Omental fat pad (tissue), 4 donors: ENCODE data around the gene OPHN1. TPM values are rescaled to one million over a fixed set of nuclear protein-coding genes. Genes with fewer than 3 reads are reported as not detected.
A peak's percentile ranks its signal among the peaks of the same experiment; 100 is the strongest.
"Not testable (repeated sequence)": the region's sequence is repeated elsewhere in the genome, so short reads cannot be mapped to it uniquely, and the experiment has no call there.

Experiments
- ATAC-seq: fragments of 150-250 bp; one replicate; pipeline ENCODE4 v1.9.1; 2016; ENCODE audit warnings: mild to moderate bottlenecking, moderate library complexity; ENCODE audit not compliant: low FRiP score
- DNase-seq: peaks from one replicate; pipeline ENCODE4 v3.0.0-alpha.2; 2019; ENCODE audit warnings: low spot score
- total RNA-seq, 4 donors: library from RNA; depleted of rRNA; stranded (reverse); fragments of >200 nt; gene quantifications; one replicate each; pipeline ENCODE4 v1.1.0, GENCODE V29; 2016
- TF ChIP-seq, protein P1 (sequence below), 3 donors: fragments of 450-650 bp; IDR thresholded peaks; one replicate each; pipeline ENCODE4 v1.5.1; 2016 to 2017; ENCODE audit warnings: antibody characterized with exemption in 3 of 3, mild to moderate bottlenecking in 3 of 3, moderate library complexity in 2 of 3

OPHN1 gene
- total RNA-seq, 4 donors from 2014 or later = 5.3 to 24.1 (median 6.6) TPM

DNA sequence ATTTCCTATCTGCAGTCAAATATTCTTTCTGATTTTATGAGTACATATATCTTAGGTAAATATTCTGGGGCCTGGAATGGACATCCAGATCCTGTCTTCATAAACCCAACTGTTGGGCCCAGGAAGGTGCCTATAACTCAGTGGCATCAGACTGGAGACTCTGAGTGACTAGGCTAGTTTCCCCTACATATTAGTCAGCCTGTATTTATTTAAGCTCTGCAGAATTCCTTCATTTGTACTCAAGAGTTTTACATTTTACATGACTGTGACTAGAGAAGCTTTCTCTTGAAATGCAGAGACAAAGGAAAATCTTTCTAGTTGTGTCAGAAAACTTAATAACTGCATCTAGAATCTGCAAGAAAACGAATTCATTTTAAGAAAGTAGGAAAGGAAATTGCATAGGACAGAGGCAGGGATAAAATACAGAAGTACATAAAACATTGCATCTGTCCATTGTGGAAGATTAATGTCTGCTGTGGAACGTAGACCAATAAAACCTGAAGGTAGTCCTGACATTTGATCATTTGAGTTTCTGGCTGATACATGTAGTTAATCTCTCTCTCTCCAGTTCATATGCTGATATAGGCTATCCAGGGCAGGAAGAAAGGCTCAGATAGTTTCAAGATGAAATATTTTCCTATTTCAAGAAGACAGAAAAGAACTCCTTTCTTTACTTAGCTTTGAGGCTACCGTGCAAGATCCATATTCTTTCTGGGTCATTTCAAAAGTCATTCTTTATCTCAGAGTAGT, 78.2 kb downstream of the OPHN1 start:
- TF ChIP-seq, protein P1, sequence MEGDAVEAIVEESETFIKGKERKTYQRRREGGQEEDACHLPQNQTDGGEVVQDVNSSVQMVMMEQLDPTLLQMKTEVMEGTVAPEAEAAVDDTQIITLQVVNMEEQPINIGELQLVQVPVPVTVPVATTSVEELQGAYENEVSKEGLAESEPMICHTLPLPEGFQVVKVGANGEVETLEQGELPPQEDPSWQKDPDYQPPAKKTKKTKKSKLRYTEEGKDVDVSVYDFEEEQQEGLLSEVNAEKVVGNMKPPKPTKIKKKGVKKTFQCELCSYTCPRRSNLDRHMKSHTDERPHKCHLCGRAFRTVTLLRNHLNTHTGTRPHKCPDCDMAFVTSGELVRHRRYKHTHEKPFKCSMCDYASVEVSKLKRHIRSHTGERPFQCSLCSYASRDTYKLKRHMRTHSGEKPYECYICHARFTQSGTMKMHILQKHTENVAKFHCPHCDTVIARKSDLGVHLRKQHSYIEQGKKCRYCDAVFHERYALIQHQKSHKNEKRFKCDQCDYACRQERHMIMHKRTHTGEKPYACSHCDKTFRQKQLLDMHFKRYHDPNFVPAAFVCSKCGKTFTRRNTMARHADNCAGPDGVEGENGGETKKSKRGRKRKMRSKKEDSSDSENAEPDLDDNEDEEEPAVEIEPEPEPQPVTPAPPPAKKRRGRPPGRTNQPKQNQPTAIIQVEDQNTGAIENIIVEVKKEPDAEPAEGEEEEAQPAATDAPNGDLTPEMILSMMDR (IDR thresholded peaks at IDR 0.05) = no peak
- ATAC-seq = no peak
- DNase-seq = no peak

DNA sequence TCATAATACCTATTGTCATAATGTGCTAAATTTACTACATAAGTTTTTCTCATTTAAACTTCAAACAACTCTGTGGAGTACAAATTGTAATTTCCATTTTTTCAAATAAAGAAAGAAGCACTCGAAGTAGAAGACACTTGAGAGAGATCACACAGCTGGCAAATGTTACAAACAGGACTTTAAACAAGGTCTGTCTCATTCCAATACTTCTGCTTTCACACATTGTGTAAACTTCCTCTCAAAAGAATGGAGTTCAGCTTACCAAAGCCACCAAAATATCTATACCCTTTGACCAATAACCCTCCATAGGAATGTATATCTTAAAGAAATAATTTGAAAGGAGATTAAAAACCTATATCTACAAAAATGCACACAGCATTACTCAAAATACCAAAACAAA, 88.3 kb downstream of the OPHN1 start:
- no peak for ATAC-seq
- DNase-seq = no peak

DNA sequence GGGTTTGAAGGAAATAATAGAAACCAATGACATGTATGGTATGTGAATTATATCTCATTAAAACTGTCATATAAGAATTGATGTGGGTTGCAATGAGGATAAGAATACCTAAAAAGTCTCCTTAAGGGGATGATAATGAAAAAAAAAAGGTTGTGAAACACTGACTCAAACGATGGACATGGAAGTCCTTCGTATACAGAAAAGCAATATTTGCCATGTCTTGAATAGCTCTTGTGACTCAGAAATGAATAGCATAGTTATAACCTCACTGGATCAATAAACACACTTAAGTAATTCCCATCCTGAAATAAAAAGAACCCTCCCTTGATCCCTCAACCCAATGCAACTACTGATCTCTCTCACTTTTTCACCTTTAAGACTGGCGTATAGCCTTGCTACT, 89.7 kb downstream of the OPHN1 start:
- ATAC-seq = no peak
- TF ChIP-seq, protein P1 (IDR thresholded peaks at IDR 0.05) = no peak
- no peak for DNase-seq

More for the DNA sequence above, 88.3 kb downstream of the OPHN1 start:
- TF ChIP-seq, protein P1 (IDR thresholded peaks at IDR 0.05) = no peak

DNA sequence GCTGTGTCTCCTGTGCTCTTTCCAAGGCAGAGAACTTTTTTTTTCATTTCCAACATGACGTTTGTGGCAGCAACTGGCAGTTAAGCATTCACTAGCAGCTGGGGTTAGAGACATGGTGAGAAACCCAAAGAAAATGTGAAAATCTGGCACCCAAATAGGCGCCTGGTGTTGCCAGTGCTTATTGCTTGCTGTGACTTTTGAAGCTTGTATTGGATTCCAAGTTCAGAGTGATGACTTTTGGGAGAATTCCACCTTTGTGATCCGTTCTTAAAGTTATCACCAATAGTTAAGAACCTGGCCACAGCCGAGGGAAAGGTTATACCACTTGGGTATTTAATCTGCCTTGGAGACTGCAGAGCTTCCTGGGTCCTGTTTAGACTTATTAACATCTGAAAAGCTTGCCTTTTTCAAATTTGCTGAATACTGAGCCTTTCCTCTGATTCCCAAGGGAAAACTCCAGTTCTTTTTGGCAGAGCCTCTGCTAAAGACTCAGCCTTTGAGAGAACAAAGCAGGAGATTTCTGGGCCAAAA, 101.0 kb downstream of the OPHN1 start:
- no peak for DNase-seq
- TF ChIP-seq, protein P1 (IDR thresholded peaks at IDR 0.05) = no peak
- no peak for ATAC-seq

DNA sequence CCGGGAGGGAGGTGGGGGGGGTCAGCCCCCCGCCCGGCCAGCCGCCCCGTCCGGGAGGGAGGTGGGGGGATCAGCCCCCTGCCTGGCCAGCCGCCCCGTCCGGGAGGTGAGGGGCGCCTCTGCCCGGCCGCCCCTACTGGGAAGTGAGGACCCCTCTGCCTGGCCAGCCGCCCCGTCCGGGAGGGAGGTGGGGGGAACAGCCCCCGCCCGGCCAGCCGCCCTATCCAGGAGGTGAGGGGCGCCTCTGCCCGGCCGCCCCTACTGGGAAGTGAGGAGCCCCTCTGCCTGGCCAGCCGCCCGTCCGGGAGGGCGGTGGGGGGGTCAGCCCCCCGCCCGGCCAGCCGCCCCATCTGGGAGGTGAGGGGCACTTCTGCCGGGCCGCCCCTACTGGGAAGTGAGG, 106.5 kb downstream of the OPHN1 start:
- DNase-seq, ATAC-seq: not testable (repeated sequence)

DNA sequence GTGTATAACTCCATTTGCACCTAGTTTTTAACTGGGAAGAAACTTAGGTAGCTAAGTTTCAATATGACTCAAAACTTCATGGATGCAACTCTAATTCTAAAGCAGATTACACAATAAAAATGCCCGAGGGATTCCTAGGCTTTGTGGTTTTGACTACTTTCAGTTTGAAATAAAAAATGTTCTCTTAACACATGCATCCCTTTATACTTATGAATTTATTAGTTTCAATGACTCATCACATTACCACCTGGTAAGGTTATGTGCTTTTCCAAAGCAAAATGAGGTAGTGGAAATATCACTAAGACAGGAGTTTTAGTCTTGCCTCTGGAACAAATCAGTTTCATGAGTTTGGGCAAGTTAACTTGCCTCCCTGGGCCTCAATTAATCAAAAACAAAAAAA, 125.5 kb downstream of the OPHN1 start:
- DNase-seq (no peak), ATAC-seq (peak; percentile 48)
- TF ChIP-seq, protein P1 (IDR thresholded peaks at IDR 0.05) = no peak

DNA sequence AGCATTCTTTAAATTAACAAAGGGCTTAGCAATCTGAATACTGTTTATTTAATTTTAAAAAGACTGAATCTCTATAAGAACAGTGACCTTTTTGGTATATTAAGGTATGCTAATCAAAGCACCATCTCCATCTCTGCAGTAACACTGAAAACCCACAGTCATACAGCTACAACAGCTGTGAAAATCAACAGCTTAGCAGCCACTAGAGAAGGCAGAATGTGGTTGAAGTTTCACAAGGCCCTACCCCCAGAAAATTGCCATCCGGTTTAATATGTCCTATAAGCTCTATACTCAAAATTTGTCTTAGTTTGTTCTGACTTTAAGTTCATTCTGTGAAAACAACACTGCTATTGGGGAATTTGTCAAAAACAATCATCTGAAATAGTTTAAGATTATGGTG, 128.7 kb downstream of the OPHN1 start:
- no peak for ATAC-seq
- TF ChIP-seq, protein P1 (IDR thresholded peaks at IDR 0.05) = no peak

More for the DNA sequence above, 128.7 kb downstream of the OPHN1 start:
- no peak for DNase-seq
